Lung (tissue), 12 donors: ENCODE data around the gene CLEC14A. TPM values are rescaled to one million over a fixed set of nuclear protein-coding genes. Genes with fewer than 3 reads are reported as not detected.

Experiments used
- ATAC-seq: fragments of 200-7000 bp; cut with Tn5 transposase; one replicate; pipeline ENCODE4 v1.9.1; 2020; ENCODE audit warnings: moderate number of reproducible peaks; ENCODE audit not compliant: insufficient read depth, low FRiP score
- DNase-seq, 3 donors: peaks; one replicate each; pipeline ENCODE4 v3.0.0-alpha.2; 2013 to 2017
- H3K27ac ChIP-seq, 2 donors: one replicate each; pipeline ENCODE4 v1.5.1; 2013; ENCODE audit warnings: mild to moderate bottlenecking in 2 of 2, moderate library complexity in 2 of 2, control low read depth in 1 of 2, inconsistent platforms in 1 of 2, low read depth in 1 of 2, low read length in 1 of 2
- H3K27me3 ChIP-seq, 3 donors: one replicate each; pipeline ENCODE4 v1.5.1; 2013; ENCODE audit warnings: low read length in 2 of 3; ENCODE audit not compliant: control insufficient read depth in 3 of 3, insufficient read depth in 3 of 3
- H3K36me3 ChIP-seq, 4 donors: one replicate each; pipeline ENCODE4 v1.5.1; 2013; ENCODE audit warnings: low read length in 4 of 4, mild to moderate bottlenecking in 1 of 4, moderate library complexity in 1 of 4; ENCODE audit not compliant: control insufficient read depth in 4 of 4, insufficient read depth in 4 of 4
- H3K4me1 ChIP-seq, 5 donors: one replicate each; pipeline ENCODE4 v1.5.1; 2013; ENCODE audit warnings: low read length in 5 of 5, mild to moderate bottlenecking in 2 of 5, moderate library complexity in 1 of 5; ENCODE audit not compliant: control insufficient read depth in 5 of 5, insufficient read depth in 5 of 5
- H3K4me3 ChIP-seq: one replicate; pipeline ENCODE4 v1.5.1; 2013; ENCODE audit warnings: mild to moderate bottlenecking, control low read depth, moderate library complexity
- H3K9ac ChIP-seq, 2 donors: one replicate each; pipeline ENCODE4 v1.5.1; 2013; ENCODE audit warnings: low read length in 2 of 2, control low read depth in 1 of 2; ENCODE audit not compliant: insufficient read depth in 1 of 2
- H3K9me3 ChIP-seq, 4 donors: one replicate each; pipeline ENCODE4 v1.5.1; 2013; ENCODE audit warnings: low read length in 3 of 4, mild to moderate bottlenecking in 1 of 4, moderate library complexity in 1 of 4; ENCODE audit not compliant: control insufficient read depth in 4 of 4, insufficient read depth in 3 of 4
- WGBS, 2 donors: extraction: QIAGEN DNeasy Blood & Tissue Kit; methylation state at CpG; one replicate each; pipeline ENCODE4 v1.1.7; 2013; 5-methylcytosine and 5-hydroxymethylcytosine counted together
- polyA plus RNA-seq, 2 donors: library from polyadenylated mRNA; stranded (reverse); fragments of 200-250 nt; gene quantifications; one replicate each; pipeline ENCODE4 v1.2.1, GENCODE V29; 2013
- total RNA-seq, 2 donors: library from RNA; depleted of rRNA in 1 of 2; stranded (reverse); fragments of >200 nt in 1 of 2; gene quantifications; one replicate each; pipeline ENCODE4 v1.2.1, GENCODE V29; 2014 to 2021
- TF ChIP-seq, protein P1 (sequence below): IDR thresholded peaks from 2 replicates; pipeline ENCODE4 v1.5.1; 2012; ENCODE audit warnings: mild to moderate bottlenecking; ENCODE audit errors: control extremely low read depth, extremely low read depth
- donor health status: control.
- donor health status: control.
- donor health status: Bipolar disorder and iron deficiency.
- donor health status: healthy.
- donor health status: DM: yes; HTN: yes; CAD: no.

CLEC14A gene
- total and polyA plus RNA-seq, 4 donors, result 28.4 to 97.7 (median 83.3) TPM

DNA sequence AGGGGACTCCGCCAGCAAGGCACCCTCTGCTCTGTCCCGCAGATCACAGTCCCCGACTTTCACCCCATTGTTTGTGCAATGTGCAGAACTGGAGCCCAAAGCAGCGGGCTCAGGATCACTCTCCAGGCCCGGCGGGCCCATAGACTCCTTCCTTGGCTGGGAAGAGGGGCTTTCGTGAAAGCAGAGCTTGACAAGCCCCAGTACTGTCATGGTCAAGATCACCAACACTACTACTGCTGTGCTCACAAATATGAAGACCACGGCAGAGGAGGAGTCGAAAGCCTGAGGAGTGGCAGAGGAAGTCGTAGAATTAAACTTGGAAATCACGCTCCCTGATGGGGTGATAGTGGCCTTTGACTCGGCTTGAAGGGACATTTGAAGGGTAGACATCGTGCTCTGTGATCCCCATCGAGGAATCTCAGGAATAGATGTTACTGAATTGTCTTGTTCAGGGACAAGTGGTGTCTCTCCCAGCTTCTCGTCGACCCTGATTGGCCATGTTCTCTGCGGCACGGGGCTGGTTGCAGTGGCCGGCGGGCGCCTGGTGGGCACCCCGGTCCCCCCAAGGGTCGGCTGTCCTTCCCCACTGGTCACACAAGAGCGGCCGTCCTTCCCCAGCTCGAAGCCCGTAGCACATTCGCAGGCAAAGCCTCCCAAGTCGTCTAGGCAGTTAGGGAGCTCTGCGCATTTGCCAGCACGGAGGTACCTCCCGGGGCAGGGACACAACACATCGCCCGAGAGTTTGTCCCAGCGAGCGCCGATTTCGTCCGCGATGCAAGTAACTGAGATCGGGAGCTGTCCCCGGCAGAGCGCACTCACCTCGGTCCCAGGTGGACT is 1.1 kb downstream of the CLEC14A start:
- Histone ChIP-seq H3K4me1 (peaks cover 0 to 39% (median 0%) of the 10 kb centered on the region in 5 donors), H3K36me3 (no peaks in the 10 kb centered on the region), H3K9me3 (no peaks in the 10 kb centered on the region), H3K27ac (peak overlapping the region; percentile 92 to 93), H3K27me3 (peaks cover 0 to 16% (median 6%) of the 10 kb centered on the region in 3 donors), H3K9ac (peak overlapping the region in 1 of 2 donors; percentile 61), H3K4me3 (peak overlapping the region; percentile 73)
- TF ChIP-seq, protein P1, sequence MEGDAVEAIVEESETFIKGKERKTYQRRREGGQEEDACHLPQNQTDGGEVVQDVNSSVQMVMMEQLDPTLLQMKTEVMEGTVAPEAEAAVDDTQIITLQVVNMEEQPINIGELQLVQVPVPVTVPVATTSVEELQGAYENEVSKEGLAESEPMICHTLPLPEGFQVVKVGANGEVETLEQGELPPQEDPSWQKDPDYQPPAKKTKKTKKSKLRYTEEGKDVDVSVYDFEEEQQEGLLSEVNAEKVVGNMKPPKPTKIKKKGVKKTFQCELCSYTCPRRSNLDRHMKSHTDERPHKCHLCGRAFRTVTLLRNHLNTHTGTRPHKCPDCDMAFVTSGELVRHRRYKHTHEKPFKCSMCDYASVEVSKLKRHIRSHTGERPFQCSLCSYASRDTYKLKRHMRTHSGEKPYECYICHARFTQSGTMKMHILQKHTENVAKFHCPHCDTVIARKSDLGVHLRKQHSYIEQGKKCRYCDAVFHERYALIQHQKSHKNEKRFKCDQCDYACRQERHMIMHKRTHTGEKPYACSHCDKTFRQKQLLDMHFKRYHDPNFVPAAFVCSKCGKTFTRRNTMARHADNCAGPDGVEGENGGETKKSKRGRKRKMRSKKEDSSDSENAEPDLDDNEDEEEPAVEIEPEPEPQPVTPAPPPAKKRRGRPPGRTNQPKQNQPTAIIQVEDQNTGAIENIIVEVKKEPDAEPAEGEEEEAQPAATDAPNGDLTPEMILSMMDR, result no peak
- 14 to 15% methylated on average over 44 of the region's 44 CpGs for WGBS, 2 donors
- no peak for ATAC-seq
- peak; percentile 14 to 58 (median 51) for DNase-seq

DNA sequence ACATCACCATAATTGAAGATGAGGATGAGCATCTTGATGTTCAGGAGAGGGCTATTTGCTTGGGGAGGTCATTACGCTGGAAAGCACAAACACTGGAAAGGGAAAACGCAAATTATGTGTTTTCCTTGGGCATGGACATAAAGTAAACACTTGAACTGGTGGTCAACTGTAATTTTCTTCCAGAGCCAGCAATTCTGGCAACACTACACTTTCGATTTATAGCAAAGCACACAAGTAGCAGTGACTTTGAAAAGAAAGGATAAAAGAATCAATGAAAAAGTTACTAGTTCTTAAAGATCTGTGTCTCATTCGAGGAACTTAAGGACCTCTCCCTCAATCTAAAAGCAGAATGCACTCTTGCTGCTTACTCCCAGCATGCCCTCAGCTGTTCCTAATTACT is 2.2 kb downstream of the CLEC14A start:
- WGBS, 2 donors, result 41 to 61% methylated on average over 4 of the region's 4 CpGs
- Histone ChIP-seq H3K36me3 (no peaks in the 10 kb centered on the region), H3K4me3 (peak overlapping the region; percentile 45), H3K27me3 (peaks cover 0 to 16% (median 6%) of the 10 kb centered on the region in 3 donors), H3K4me1 (peaks cover 0 to 42% (median 0%) of the 10 kb centered on the region in 5 donors), H3K9me3 (no peaks in the 10 kb centered on the region), H3K27ac (peak overlapping the region; percentile 41 to 74), H3K9ac (peak overlapping the region in 1 of 2 donors; percentile 65)
- ATAC-seq, result no peak
- TF ChIP-seq, protein P1, result no peak
- DNase-seq, result peak in 2 of 3 donors; percentile 54 to 58

DNA sequence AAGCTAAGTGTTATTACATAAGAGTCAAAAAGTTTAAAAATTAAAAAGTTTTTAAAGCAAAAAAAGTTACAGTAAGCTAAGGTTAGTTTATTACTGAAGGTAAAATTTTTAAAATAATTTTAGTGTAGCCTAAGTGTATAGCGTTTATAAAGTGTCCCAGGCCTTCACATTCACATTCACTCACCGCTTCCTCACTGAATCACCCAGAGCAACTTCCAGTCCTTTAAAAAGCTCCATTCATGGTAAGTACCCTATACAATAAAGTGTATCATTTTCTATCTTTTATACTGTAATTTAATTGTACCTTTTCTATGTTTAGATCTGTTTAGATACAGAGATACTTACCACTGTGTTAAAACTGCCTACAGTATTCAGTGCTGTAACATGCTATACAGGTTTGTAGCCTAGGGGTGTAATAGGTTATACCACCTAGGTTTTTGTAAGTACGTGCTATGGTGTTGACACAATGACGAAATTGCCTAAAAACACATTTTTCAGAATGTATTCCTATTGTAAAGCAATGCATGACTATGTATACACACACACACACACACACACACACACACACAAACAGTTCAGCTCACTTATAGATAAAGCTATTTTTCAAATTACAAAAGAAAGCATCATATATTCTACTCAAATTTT is 3.7 kb downstream of the CLEC14A start:
- no peak overlapping the region for H3K27ac ChIP-seq
- ATAC-seq, result no peak

More for the DNA sequence above, 3.7 kb downstream of the CLEC14A start:
- DNase-seq, result peak in 1 of 3 donors; percentile 12
- Histone ChIP-seq H3K4me1 (peaks cover 0 to 42% (median 0%) of the 10 kb centered on the region in 5 donors), H3K9ac (no peak overlapping the region), H3K27me3 (peaks cover 0 to 13% (median 6%) of the 10 kb centered on the region in 3 donors), H3K9me3 (no peaks in the 10 kb centered on the region), H3K4me3 (no peak overlapping the region), H3K36me3 (no peaks in the 10 kb centered on the region)
- WGBS, 2 donors, result 72 to 83% methylated on average over 4 of the region's 4 CpGs
- TF ChIP-seq, protein P1, result no peak
